Pancreas (tissue), 10 donors: ENCODE measurements around the gene MAPK8IP2. TPM values are rescaled to one million over a fixed set of nuclear protein-coding genes. Genes with fewer than 3 reads are reported as not detected.

ENCODE experiments used
- ATAC-seq, 4 donors: fragments of 200-7000 bp; cut with Tn5 transposase; one replicate each; pipeline versions ENCODE4 v1.8.0 to v1.9.1; 2020; ENCODE audit warnings: mild to moderate bottlenecking in 4 of 4, moderate library complexity in 4 of 4
- DNase-seq, 6 donors: peaks; one replicate each; pipeline ENCODE4 v3.0.0-alpha.2; 2020
- FAIRE-seq: peaks from 2 replicates; lab custom pipeline; 2012; peaks lifted over from hg19 to GRCh38; lab: Jason Lieb, UNC
- H3K27ac ChIP-seq, 4 donors: fragments of 200-600 bp; sonication (generic); 1 replicate in 3 of 4; 2 replicates in 1 of 4; pipeline versions ENCODE4 v1.5.0 to v1.8.0; 2020
- H3K27me3 ChIP-seq, 4 donors: fragments of 200-600 bp; one replicate each; pipeline ENCODE4 v1.8.0; 2021
- H3K36me3 ChIP-seq, 3 donors: fragments of 200-600 bp; sonication (generic) in 1 of 3; one replicate each; pipeline versions ENCODE4 v1.5.0 to v1.8.0; 2020 to 2021
- H3K4me1 ChIP-seq, 3 donors: fragments of 200-600 bp; one replicate each; pipeline ENCODE4 v1.8.0; 2021
- H3K4me3 ChIP-seq, 4 donors: fragments of 200-600 bp; sonication (generic) in 2 of 4; one replicate each; pipeline versions ENCODE4 v1.5.0 to v1.8.0; 2020 to 2021
- H3K9me3 ChIP-seq, 4 donors: fragments of 200-600 bp; one replicate each; pipeline ENCODE4 v1.8.0; 2021
- WGBS, 2 donors: extraction: QIAGEN DNeasy Blood & Tissue Kit; methylation state at CpG; one replicate each; pipeline ENCODE4 v1.1.7; 2013; 5-methylcytosine and 5-hydroxymethylcytosine counted together
- intact Hi-C, 3 donors: fragments of 100-400 bp; cut with DNase I; formaldehyde crosslinking; loops; one replicate each; pipeline versions ENCODE4 v1.11.1 to v1.14.2; 2022
- polyA plus RNA-seq, 2 donors: library from polyadenylated mRNA; stranded (reverse); fragments of 200-250 nt; gene quantifications; one replicate each; pipeline ENCODE4 v1.2.3, GENCODE V29; 2013
- total RNA-seq, 6 donors: library from RNA; stranded (reverse); fragmentation: NEBNext Ultra II Directional in 4 of 6; extraction: Animal tissue kit (Norgen Biotek cat#: 25700) in 4 of 6; gene quantifications; one replicate each; pipeline versions ENCODE4 v1.2.1 to v1.2.4, GENCODE V29; 2021 to 2023
- TF ChIP-seq, protein P1 (sequence below), 4 donors: fragments of 200-600 bp; sonication (generic) in 3 of 4; IDR thresholded peaks; one replicate each; pipeline versions ENCODE4 v1.5.0 to v1.8.0; 2021; ENCODE audit warnings: antibody characterized with exemption in 4 of 4
- donor health status: healthy with polysubstance abuse.
- donor health status: DM: no; HTN: no; CAD: no; lungs with moderate emphysema.
- donor health status: DM: no; HTN: no; CAD: no.
- donor health status: control.
- donor health status: control.
- donor health status: Bipolar disorder and iron deficiency.
- donor health status: DM: yes; HTN: yes; CAD: no.
- donor health status: DM: no; HTN: no; CAD: no.
- donor health status: DM: no; HTN: no; CAD: no.
- donor health status: DM: yes; HTN: yes; CAD: no.

Gene MAPK8IP2
- total and polyA plus RNA-seq, 8 donors: 1.4 to 10.0 (median 2.6) TPM

DNA sequence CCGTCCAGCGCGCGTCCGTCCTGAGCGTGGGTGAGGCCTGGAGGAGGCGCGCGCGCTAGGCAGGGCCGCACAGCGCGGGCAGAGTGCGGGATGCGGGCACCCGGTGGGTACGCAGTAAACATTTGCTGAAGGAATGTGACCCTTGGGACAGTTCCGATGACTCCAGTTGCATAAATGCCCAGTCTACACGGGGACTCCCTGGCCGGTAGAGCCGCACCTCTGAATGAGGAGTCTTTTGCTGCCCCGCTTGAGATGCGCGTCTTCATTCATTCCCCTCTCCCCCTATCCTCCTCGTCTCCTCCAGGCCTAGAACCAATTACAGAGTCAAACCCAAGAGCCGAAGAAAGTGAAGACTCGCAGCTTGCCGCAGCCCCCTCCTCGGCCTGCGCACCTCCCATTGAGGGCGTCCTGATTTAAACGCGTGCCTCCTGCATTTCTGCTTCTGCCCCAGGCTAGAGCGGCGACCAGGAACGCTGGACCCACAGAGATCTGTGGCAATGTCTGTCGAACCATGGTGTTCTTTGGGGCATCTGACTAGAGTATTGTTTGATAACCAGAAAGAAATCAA is 17.2 kb upstream of the MAPK8IP2 start:
- TF ChIP-seq, protein P1, sequence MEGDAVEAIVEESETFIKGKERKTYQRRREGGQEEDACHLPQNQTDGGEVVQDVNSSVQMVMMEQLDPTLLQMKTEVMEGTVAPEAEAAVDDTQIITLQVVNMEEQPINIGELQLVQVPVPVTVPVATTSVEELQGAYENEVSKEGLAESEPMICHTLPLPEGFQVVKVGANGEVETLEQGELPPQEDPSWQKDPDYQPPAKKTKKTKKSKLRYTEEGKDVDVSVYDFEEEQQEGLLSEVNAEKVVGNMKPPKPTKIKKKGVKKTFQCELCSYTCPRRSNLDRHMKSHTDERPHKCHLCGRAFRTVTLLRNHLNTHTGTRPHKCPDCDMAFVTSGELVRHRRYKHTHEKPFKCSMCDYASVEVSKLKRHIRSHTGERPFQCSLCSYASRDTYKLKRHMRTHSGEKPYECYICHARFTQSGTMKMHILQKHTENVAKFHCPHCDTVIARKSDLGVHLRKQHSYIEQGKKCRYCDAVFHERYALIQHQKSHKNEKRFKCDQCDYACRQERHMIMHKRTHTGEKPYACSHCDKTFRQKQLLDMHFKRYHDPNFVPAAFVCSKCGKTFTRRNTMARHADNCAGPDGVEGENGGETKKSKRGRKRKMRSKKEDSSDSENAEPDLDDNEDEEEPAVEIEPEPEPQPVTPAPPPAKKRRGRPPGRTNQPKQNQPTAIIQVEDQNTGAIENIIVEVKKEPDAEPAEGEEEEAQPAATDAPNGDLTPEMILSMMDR (IDR thresholded peaks at IDR 0.05): no peak
- DNase-seq (peak in 1 of 6 donors; percentile 8), FAIRE-seq (no peak), ATAC-seq (peak; percentile 23 to 49 (median 36))
- Histone ChIP-seq H3K4me1 (peaks cover 0 to 10% (median 0%) of the 10 kb centered on the region in 3 donors), H3K36me3 (no peaks in the 10 kb centered on the region), H3K4me3 (peak overlapping the region; percentile 44 to 91 (median 79)), H3K27ac (peak overlapping the region; percentile 96 to 99 (median 96)), H3K9me3 (no peaks in the 10 kb centered on the region), H3K27me3 (no peaks in the 10 kb centered on the region)
- intact Hi-C loops: no loop called here
- 7 to 9% methylated on average over 37 of the region's 37 CpGs for WGBS, 2 donors

DNA sequence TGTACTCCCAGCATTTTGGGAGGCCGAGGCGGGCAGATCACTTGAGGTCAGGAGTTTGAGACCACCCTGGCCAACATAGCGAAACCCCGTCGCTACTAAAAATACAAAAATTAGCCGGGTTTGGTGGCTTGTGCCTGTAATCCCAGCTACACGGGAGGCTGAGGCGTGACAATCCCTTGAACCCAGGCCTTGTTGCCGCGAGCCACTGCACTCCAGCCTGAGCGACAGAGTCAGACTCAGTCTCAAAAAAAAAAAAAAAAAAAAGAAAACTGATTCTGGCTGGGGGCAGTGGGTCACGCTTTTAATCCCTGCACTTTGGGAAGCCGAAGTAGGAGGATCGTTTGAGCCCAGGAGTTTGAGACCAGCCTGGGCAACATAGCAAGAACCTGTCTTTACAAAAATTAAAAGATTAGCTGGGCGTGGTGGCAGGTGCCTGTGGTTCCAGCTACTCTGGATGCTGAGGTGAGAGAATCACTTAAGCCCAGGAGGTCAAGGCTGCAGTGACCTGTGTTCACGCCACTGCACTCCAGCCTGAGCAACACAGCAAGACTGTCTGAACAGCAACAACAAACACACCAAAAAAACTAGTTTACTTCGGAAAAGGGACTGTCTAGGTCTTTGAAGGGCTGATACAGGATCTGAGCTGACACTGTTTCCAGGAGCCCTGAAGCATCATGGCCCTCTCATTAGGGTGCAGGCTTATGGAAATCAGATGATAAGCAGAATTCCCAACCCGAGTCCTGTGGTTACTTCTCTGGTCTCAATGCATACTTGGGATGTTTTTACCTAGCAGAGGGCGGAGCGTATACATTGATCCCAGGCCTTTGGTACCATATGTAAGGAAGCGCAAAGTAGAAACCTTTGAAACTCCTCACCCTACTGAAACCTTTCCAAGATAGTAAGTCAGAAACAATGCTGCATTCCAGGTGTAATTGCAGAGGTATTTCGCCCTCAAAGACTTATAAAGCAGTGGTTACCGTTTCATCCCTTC is 16.2 kb upstream of the MAPK8IP2 start:
- peaks cover 0 to 10% (median 0%) of the 10 kb centered on the region in 3 donors for H3K4me1 ChIP-seq
- intact Hi-C loops: no loop called here

DNA sequence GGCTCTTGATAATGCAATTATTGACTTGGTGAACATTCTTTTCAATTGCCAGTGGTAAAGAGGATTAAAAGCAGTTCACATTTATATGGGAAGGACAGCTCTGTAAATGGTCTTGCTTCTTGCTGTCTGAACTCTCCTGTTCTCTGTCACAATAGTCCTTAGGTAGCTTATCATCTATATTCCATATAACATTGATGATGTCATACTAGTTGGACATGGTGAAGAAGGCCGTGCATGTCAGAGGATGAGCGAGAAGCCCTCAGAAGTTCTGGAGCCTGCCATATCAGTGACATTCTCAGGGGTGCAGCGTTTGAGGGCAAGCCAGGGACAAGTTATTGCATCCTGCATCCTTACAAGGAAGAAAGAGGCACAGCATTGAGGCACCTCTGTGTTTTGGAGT is 15.4 kb upstream of the MAPK8IP2 start:
- Histone ChIP-seq H3K27me3 (no peaks in the 10 kb centered on the region), H3K36me3 (no peaks in the 10 kb centered on the region), H3K4me3 (no peak overlapping the region), H3K9me3 (no peaks in the 10 kb centered on the region), H3K27ac (no peak overlapping the region), H3K4me1 (peaks cover 0 to 10% (median 0%) of the 10 kb centered on the region in 3 donors)
- intact Hi-C loops: no loop called here
- ATAC-seq (no peak), DNase-seq (peak in 2 of 6 donors; percentile 9 to 22), FAIRE-seq (no peak)
- WGBS, 2 donors: 88 to 89% methylated on average over 3 of the region's 3 CpGs
- TF ChIP-seq, protein P1 (IDR thresholded peaks at IDR 0.05): no peak

More for the DNA sequence above, 16.2 kb upstream of the MAPK8IP2 start:
- TF ChIP-seq, protein P1 (IDR thresholded peaks at IDR 0.05): no peak
- FAIRE-seq: no peak
- Histone ChIP-seq H3K36me3 (no peaks in the 10 kb centered on the region), H3K4me3 (no peak overlapping the region), H3K27ac (no peak overlapping the region), H3K27me3 (no peaks in the 10 kb centered on the region), H3K9me3 (no peaks in the 10 kb centered on the region)
- no peak for ATAC-seq
- WGBS, 2 donors: 93 to 96% methylated on average over 23 of the region's 23 CpGs
- DNase-seq: peak in 2 of 6 donors; percentile 2 to 20

DNA sequence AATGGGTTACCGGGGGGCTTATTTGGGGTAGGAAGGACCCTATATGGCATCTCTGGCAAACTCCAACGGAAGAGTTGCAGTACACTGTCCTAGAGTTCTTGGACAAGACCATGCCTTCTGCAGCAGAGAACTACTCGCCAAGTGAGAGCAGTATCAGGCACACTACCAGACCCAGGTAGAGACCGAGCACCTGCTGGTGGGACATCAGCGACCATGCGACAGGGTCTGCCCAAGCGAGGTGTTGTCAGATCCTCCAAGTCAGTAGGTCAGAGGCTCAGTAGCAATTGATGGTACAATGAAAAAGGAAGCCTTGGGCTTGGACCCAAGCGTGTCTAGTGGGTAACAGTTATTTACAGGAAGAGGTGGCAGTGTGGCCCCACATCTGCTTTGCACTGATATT is 14.8 kb upstream of the MAPK8IP2 start:
- H3K27me3 ChIP-seq: no peaks in the 10 kb centered on the region
- no peak for FAIRE-seq
- peak in 2 of 6 donors; percentile 6 to 20 for DNase-seq
- no peak for ATAC-seq
- TF ChIP-seq, protein P1 (IDR thresholded peaks at IDR 0.05): no peak
- H3K4me1 ChIP-seq: peaks cover 0 to 10% (median 0%) of the 10 kb centered on the region in 3 donors
- no peak overlapping the region for H3K4me3 ChIP-seq
- H3K27ac ChIP-seq: no peak overlapping the region
- H3K9me3 ChIP-seq: no peaks in the 10 kb centered on the region
- H3K36me3 ChIP-seq: no peaks in the 10 kb centered on the region
- intact Hi-C loops: no loop called here
- WGBS, 2 donors: 85 to 93% methylated on average over 8 of the region's 8 CpGs
